Measurements from ENCODE around the gene ZNF398. TPM values are rescaled to one million over a fixed set of nuclear protein-coding genes. Genes with fewer than 3 reads are reported as not detected.

The ZNF398 gene
- total RNA-seq, 1 experiment from 2014 or later, result 62.1 TPM

DNA sequence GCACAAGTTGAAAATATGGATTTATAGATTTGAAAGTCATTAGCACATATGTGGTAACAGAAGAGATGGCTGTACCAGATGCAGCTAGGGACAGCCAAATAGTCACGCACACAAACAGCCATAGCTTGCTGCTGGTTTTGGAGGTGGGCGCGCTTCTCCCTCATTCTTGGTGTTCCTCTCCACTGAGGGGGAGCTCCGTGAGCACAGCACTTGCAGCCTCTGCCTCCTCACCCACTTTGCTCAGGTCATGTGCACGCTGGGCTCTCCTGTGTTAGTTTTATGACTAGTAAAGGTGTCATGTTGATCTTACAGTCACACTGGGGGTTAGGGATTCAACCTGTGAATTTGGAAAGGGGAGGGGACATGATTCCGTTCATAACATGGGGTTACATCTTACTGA, 48.2 kb upstream of the ZNF398 start:
- H4K91ac ChIP-seq (ENCODE audit: insufficient read length, low read depth, low read length), result no peak overlapping the region

More for the DNA sequence above, 48.2 kb upstream of the ZNF398 start:
- no peak overlapping the region for H2BK20ac ChIP-seq (ENCODE audit: low read depth, low read length, poor library complexity, severe bottlenecking)
- H3K4me1 ChIP-seq (ENCODE audit: insufficient read depth, low read length), result no peaks in the 10 kb centered on the region
- no peak overlapping the region for H3K9ac ChIP-seq (ENCODE audit: extremely low read depth, insufficient read length, low read length)
- no peak overlapping the region for H2BK12ac ChIP-seq (ENCODE audit: insufficient read length, low read depth, low read length)
- WGBS (ENCODE audit: extremely low coverage, insufficient read length, low lambda C conversion rate), result no CpG with 5 or more reads among the region's 6 CpGs
- H2AFZ ChIP-seq (ENCODE audit: low read length), result no peak overlapping the region
- H3K23ac ChIP-seq (ENCODE audit: insufficient read length, low read depth, low read length), result no peak overlapping the region
- H4K20me1 ChIP-seq (ENCODE audit: control insufficient read depth, insufficient read depth, insufficient read length), result no peaks in the 10 kb centered on the region
- H3K14ac ChIP-seq (ENCODE audit: insufficient read depth, low read length), result no peak overlapping the region; the same call in 1 of the 2 replicates
- Mint-ChIP-seq H3K9me3 (no peaks in the 10 kb centered on the region), H3K27ac (no peak overlapping the region; a peak in 1 of 7 replicates), H3K27me3 (ENCODE audit: low read depth) (no peaks in the 10 kb centered on the region), H3K4me1 (peaks cover 7 to 8% of the 10 kb centered on the region in 2 experiments), H3K4me3 (no peak overlapping the region), H3K36me3 (ENCODE audit: insufficient read depth in 1 of 3, low read depth in 3 of 3) (peaks cover 6 to 11% (median 8%) of the 10 kb centered on the region in 3 experiments; a peak in 6 of 7 replicates)
- no peaks in the 10 kb centered on the region for H3K9me3 ChIP-seq (ENCODE audit: control insufficient read depth, low read depth, low read length)
- no peak for DNase-seq
- H4K8ac ChIP-seq (replicated peaks; ENCODE audit: insufficient read length, low read depth, low read length), result no peak overlapping the region
- no peak overlapping the region for H3K4me2 ChIP-seq (ENCODE audit: insufficient read depth, insufficient read length, low read length)
- H3K79me1 ChIP-seq (ENCODE audit: insufficient read depth, low read depth, low read length, poor library complexity, severe bottlenecking), result no peaks in the 10 kb centered on the region
- H2BK120ac ChIP-seq (ENCODE audit: low read depth, low read length, poor library complexity, severe bottlenecking), result no peak overlapping the region
- H3K56ac ChIP-seq (ENCODE audit: insufficient read length, low read depth, low read length), result no peak overlapping the region
- no peak overlapping the region for H3T11ph ChIP-seq (ENCODE audit: low read length)
- H3K23me2 ChIP-seq (ENCODE audit: insufficient read length, low read depth, low read length, poor library complexity, severe bottlenecking), result no peaks in the 10 kb centered on the region
- TF ChIP-seq CTCF (conservative IDR thresholded peaks at IDR 0.05), result no peak
- no peak overlapping the region for H3K27ac ChIP-seq (ENCODE audit: insufficient read length, low read depth, low read length)
- H3K79me2 ChIP-seq (ENCODE audit: insufficient read depth, low read length), result no peaks in the 10 kb centered on the region
- H3K4ac ChIP-seq (ENCODE audit: low read depth, low read length), result no peak overlapping the region
- H2BK15ac ChIP-seq (ENCODE audit: low read depth, low read length), result no peak overlapping the region
- no peak overlapping the region for H4K5ac ChIP-seq (ENCODE audit: insufficient read length, low read depth, low read length)
- H2AK5ac ChIP-seq (ENCODE audit: insufficient read length, low read length), result no peak overlapping the region
- no peak overlapping the region for H2BK5ac ChIP-seq (ENCODE audit: insufficient read length, low read length)
- no peak overlapping the region for H3K18ac ChIP-seq (ENCODE audit: insufficient read length, low read depth, low read length)
- no peaks in the 10 kb centered on the region for H3K27me3 ChIP-seq (ENCODE audit: insufficient read depth, low read length)

All from H9 (cell line).